ENCODE results near the gene KCNE2.
"Not testable (repeated sequence)": the region's sequence is repeated elsewhere in the genome, so short reads cannot be mapped to it uniquely, and the experiment has no call there.

KCNE2 gene

DNA sequence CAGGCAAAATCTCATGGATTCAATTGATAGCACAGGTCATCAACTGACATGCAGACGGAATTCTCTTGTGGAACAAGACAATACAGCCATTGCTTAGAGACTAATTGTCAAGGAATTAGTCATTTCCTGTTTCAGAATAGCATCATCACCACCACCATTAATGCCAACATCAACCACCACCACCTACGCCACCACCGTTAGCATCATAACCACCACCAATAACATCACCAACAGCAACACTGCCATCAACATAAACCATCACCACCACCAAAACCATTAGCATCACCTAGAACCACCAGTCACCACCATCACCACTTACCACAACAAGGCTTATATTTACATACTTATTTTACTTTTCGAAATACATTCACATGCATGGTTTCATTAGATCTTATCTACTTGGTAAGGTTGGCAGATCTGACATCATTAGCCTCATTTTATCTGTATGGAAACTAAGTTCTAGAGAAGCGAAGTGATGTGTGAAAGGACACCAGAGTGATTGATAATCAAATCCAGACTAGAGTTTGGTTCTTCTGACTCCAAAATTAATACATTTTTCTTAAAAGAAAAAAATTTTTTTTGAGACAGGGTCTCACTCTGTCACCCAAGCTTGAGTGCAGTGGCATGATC, 53.8 kb downstream of the KCNE2 start:
- not testable (repeated sequence) for H3K4me1 Mint-ChIP-seq (ENCODE audit: low read depth); H3K27me3 Mint-ChIP-seq; H3K9me3 Mint-ChIP-seq (ENCODE audit: low read depth); H3K27ac Mint-ChIP-seq; H3K4me3 Mint-ChIP-seq; H3K36me3 Mint-ChIP-seq

All from activated naive CD8-positive, alpha-beta T cell (primary cell).